ENCODE measurements around the gene ZNF213.

Gene ZNF213

DNA sequence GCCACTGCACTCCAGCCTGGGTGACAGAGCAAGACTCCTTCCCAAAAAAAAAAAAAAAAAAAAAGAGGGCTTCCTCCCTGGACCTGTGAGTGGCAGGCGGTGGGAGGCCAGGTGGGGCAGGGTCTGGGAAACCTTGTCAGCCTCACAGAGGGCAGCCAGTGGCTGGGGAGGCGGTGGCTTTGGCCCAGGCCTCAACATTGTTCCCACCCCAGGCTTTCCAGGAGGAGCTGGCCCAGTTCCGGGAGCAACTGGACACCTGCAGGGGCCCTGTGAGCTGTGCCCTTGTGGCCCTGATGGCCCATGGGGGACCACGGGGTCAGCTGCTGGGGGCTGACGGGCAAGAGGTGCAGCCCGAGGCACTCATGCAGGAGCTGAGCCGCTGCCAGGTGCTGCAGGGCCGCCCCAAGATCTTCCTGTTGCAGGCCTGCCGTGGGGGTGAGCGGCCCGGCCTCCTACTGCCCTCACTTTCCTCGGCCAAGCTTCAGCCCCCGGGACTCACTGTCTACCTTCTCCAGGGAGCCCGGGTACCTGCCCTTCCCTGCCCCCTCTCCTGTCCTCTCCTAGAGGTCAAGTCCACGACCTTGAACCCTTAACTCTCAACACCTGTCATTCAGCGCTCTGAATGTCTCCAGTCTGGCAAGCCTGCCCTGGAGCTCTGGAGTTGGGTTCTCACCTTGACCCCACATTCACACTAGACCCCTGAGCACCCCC is 12.4 kb downstream of the ZNF213 start:
- no peak for TF ChIP-seq CTCF (IDR thresholded peaks at IDR 0.05; ENCODE audit: low read depth, low read length)
- H3K4me3 ChIP-seq (ENCODE audit: low read depth, low read length) = no peak overlapping the region

DNA sequence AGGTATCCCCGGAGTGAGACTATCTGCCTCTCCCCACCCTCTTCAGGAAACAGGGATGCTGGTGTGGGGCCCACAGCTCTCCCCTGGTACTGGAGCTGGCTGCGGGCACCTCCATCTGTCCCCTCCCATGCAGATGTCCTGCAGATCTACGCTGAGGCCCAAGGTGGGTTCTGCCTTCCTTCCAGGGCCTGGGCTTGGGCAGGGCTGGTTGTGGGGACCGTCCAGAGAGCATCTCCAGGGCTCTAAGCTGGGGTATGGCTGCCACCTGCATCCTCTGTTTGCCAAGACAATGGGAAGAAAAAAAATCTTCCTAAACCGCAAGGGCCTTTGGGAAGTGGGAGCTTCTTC is 12.9 kb downstream of the ZNF213 start:
- TF ChIP-seq CTCF (IDR thresholded peaks at IDR 0.05; ENCODE audit: low read depth, low read length) = no peak
- H3K4me3 ChIP-seq (ENCODE audit: low read depth, low read length) = no peak overlapping the region

GRCh38 chr16:3148256-3149192 is 13.7 kb downstream of the ZNF213 start:
- TF ChIP-seq CTCF (IDR thresholded peaks at IDR 0.05; ENCODE audit: low read depth, low read length) = no peak
- H3K4me3 ChIP-seq (ENCODE audit: low read depth, low read length) = no peak overlapping the region

DNA sequence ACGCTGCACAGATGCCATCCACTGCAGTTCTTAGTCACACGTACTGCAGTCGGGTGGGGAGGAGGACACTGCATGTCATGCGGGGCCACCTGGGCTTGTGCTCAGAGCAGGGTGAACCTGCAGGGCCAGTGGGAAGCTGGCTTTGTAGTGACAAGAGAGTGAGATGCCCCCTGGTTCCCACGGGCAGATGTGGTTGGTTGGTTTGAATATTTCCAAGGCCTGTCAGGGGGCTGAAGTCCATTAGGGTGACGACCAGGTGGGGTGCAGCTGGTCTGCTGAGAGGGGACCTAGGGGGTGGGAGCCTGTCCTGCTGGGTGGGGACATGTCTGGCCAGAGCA is 14.3 kb downstream of the ZNF213 start:
- no peak for TF ChIP-seq CTCF (IDR thresholded peaks at IDR 0.05; ENCODE audit: low read depth, low read length)
- no peak overlapping the region; the same call in 1 of the 2 replicates for H3K4me3 ChIP-seq (ENCODE audit: low read depth, low read length)

- H3K4me3 ChIP-seq (ENCODE audit: low read depth, low read length) = peak overlapping the region; percentile 74
- TF ChIP-seq CTCF (IDR thresholded peaks at IDR 0.05; ENCODE audit: low read depth, low read length) = peak; percentile 39; the same call in 1 of the 2 replicates
These were observed 15.0 kb downstream of the ZNF213 start for GRCh38 chr16:3149630-3150345.

GRCh38 chr16:3150346-3151218 is 15.8 kb downstream of the ZNF213 start:
- peak overlapping the region; percentile 74 for H3K4me3 ChIP-seq (ENCODE audit: low read depth, low read length)
- TF ChIP-seq CTCF (IDR thresholded peaks at IDR 0.05; ENCODE audit: low read depth, low read length) = no peak

Measured in WI38 (cell line).